Measurements from ENCODE around the gene APOC1. TPM values are rescaled to one million over a fixed set of nuclear protein-coding genes. Genes with fewer than 3 reads are reported as not detected.

The APOC1 gene
- total RNA-seq, 1 experiment from 2014 or later: 48.5 TPM

- Histone ChIP-seq H3K27me3 (ENCODE audit: control insufficient read depth, insufficient read depth, low read length) (no peaks in the 10 kb centered on the region), H3K27ac (ENCODE audit: low read length) (no peak overlapping the region), H3K36me3 (ENCODE audit: control insufficient read depth, insufficient read depth, low read length) (no peaks in the 10 kb centered on the region), H3K4me3 (ENCODE audit: low read depth in 2 of 2, low read length in 2 of 2) (no peak overlapping the region), H3K9me3 (ENCODE audit: control insufficient read depth, insufficient read depth, low read depth, low read length) (no peaks in the 10 kb centered on the region), H3K4me1 (ENCODE audit: control insufficient read depth, insufficient read depth, low read length) (no peaks in the 10 kb centered on the region)
- in situ Hi-C loops (cut with HindIII; ENCODE audit: low pct_unique_long_range_greater_than_20kb, low sequenced_read_pairs) (no loop called here), intact Hi-C loops (cut with micrococcal nuclease; ENCODE audit: unreplicated experiment) (no loop called here)
- DNase-seq (ENCODE audit: low read depth, low spot score) (no peak), ATAC-seq (no peak)
- POLR2A ChIA-PET: no interaction called here
- TF ChIP-seq SIN3A (IDR thresholded peaks at IDR 0.05; ENCODE audit: borderline replicate concordance, insufficient read depth, low read depth, low read length) (no peak), TCF7L2 (IDR thresholded peaks at IDR 0.05; ENCODE audit: low read depth, low read length) (no peak), POLR2AphosphoS5 (IDR thresholded peaks at IDR 0.05; ENCODE audit: low read depth, low read length) (no peak), REST (IDR thresholded peaks at IDR 0.05; ENCODE audit: insufficient read depth in 1 of 2, low read depth in 2 of 2, low read length in 1 of 2) (no peak)
- no TSS peak for BruUV-seq (replicated peaks)
- CTCF ChIA-PET: interaction anchor here (0.7 kb wide), 1 partner anchor 71 kb away, joined by 4 read pairs; no protein-coding TSS in a partner anchor
These were observed 30.5 kb upstream of the APOC1 start for GRCh38 chr19:44883922-44884321.

- DNase-seq (ENCODE audit: low read depth, low spot score) (no peak), ATAC-seq (no peak)
- Histone ChIP-seq H3K27me3 (ENCODE audit: control insufficient read depth, insufficient read depth, low read length) (no peaks in the 10 kb centered on the region), H3K4me3 (ENCODE audit: low read depth in 2 of 2, low read length in 2 of 2) (no peak overlapping the region), H3K27ac (ENCODE audit: low read length) (no peak overlapping the region), H3K9me3 (ENCODE audit: control insufficient read depth, insufficient read depth, low read depth, low read length) (no peaks in the 10 kb centered on the region), H3K4me1 (ENCODE audit: control insufficient read depth, insufficient read depth, low read length) (no peaks in the 10 kb centered on the region), H3K36me3 (ENCODE audit: control insufficient read depth, insufficient read depth, low read length) (no peaks in the 10 kb centered on the region)
- in situ Hi-C loops (cut with HindIII; ENCODE audit: low pct_unique_long_range_greater_than_20kb, low sequenced_read_pairs): no loop called here
- no TSS peak for BruUV-seq (replicated peaks)
- ChIA-PET POLR2A (no interaction called here), CTCF (no interaction called here)
- intact Hi-C loops (cut with micrococcal nuclease; ENCODE audit: unreplicated experiment): no loop called here
- TF ChIP-seq SIN3A (IDR thresholded peaks at IDR 0.05; ENCODE audit: borderline replicate concordance, insufficient read depth, low read depth, low read length) (no peak), POLR2AphosphoS5 (IDR thresholded peaks at IDR 0.05; ENCODE audit: low read depth, low read length) (no peak), CTCF (IDR thresholded peaks at IDR 0.05) (no peak), REST (IDR thresholded peaks at IDR 0.05; ENCODE audit: insufficient read depth in 1 of 2, low read depth in 2 of 2, low read length in 1 of 2) (no peak), TCF7L2 (IDR thresholded peaks at IDR 0.05; ENCODE audit: low read depth, low read length) (no peak)
These were observed 29.8 kb upstream of the APOC1 start for GRCh38 chr19:44884566-44884965.

All from Panc1 (cell line).